Testis (tissue), 2 donors: ENCODE data around the gene AHCYL1.

Experiments
- POLR2A ChIP-seq: fragments of 450-650 bp; IDR thresholded peaks from one replicate; pipeline ENCODE4 v1.6.1; 2017; ENCODE audit warnings: antibody characterized with exemption, mild to moderate bottlenecking, moderate library complexity
- TF ChIP-seq, protein P1 (sequence below), 3 experiments: fragments of 450-650 bp in 2 of 3; fragments of 200-600 bp in 1 of 3; sonication (generic) in 1 of 3; IDR thresholded peaks; one replicate each; pipeline ENCODE4 v1.5.1; 2016 to 2019; ENCODE audit warnings: antibody characterized with exemption in 3 of 3, mild to moderate bottlenecking in 2 of 3, moderate library complexity in 1 of 3

DNA sequence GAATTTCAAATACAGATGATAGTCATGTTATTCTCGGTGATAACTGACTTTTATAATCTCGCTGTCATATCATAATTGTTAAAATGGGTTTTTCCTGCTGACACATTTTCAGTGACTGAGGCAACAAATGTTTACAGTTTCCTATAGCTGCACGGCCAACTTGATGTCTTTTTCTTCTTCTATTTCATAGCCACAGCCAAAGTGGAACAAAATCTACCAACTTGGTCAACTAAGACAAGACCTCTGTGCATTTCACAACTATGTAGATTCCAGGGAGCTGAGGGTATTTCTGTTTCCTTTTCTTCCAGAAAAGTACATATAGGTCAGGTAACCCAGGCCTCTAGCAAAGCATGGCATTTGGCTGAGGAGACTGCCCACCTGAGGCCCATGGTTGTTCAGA lies 10.4 kb upstream of the AHCYL1 start:
- TF ChIP-seq, protein P1, sequence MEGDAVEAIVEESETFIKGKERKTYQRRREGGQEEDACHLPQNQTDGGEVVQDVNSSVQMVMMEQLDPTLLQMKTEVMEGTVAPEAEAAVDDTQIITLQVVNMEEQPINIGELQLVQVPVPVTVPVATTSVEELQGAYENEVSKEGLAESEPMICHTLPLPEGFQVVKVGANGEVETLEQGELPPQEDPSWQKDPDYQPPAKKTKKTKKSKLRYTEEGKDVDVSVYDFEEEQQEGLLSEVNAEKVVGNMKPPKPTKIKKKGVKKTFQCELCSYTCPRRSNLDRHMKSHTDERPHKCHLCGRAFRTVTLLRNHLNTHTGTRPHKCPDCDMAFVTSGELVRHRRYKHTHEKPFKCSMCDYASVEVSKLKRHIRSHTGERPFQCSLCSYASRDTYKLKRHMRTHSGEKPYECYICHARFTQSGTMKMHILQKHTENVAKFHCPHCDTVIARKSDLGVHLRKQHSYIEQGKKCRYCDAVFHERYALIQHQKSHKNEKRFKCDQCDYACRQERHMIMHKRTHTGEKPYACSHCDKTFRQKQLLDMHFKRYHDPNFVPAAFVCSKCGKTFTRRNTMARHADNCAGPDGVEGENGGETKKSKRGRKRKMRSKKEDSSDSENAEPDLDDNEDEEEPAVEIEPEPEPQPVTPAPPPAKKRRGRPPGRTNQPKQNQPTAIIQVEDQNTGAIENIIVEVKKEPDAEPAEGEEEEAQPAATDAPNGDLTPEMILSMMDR (IDR thresholded peaks at IDR 0.05), result no peak
- no peak for TF ChIP-seq POLR2A
